Testis (tissue), 3 donors: Measurements from ENCODE around the gene SYTL1. TPM values are rescaled to one million over a fixed set of nuclear protein-coding genes. Genes with fewer than 3 reads are reported as not detected.

Source experiments
- DNase-seq: peaks from one replicate; pipeline ENCODE4 v3.0.0-alpha.2; 2019
- H3K27ac ChIP-seq, 2 donors: fragments of 200-600 bp; sonication (generic); one replicate each; pipeline ENCODE4 v1.5.1; 2019
- H3K27me3 ChIP-seq: fragments of 200-600 bp; sonication (generic); one replicate; pipeline ENCODE4 v1.5.1; 2019
- H3K36me3 ChIP-seq: fragments of 200-600 bp; sonication (generic); one replicate; pipeline ENCODE4 v1.5.1; 2017; ENCODE audit warnings: low read depth; ENCODE audit errors: missing control alignments
- H3K4me1 ChIP-seq: fragments of 200-600 bp; sonication (generic); one replicate; pipeline ENCODE4 v1.5.1; 2019
- H3K4me3 ChIP-seq, 2 donors: fragments of 200-600 bp; sonication (generic); one replicate each; pipeline ENCODE4 v1.5.1; 2017 to 2019
- H3K9me3 ChIP-seq: fragments of 200-600 bp; sonication (generic); one replicate; pipeline ENCODE4 v1.5.1; 2017
- CTCF ChIP-seq, 3 experiments: fragments of 450-650 bp in 2 of 3; fragments of 200-600 bp in 1 of 3; sonication (generic) in 1 of 3; IDR thresholded peaks; one replicate each; pipeline ENCODE4 v1.5.1; 2016 to 2019; ENCODE audit warnings: antibody characterized with exemption in 3 of 3, mild to moderate bottlenecking in 2 of 3, moderate library complexity in 1 of 3
- POLR2A ChIP-seq: fragments of 450-650 bp; IDR thresholded peaks from one replicate; pipeline ENCODE4 v1.6.1; 2017; ENCODE audit warnings: antibody characterized with exemption, mild to moderate bottlenecking, moderate library complexity
- WGBS, 2 donors: methylation state at CpG; one replicate each; pipeline ENCODE4 v1.1.5; 2018; 5-methylcytosine and 5-hydroxymethylcytosine counted together
- intact Hi-C: fragments of 100-400 bp; cut with DNase I; formaldehyde crosslinking; loops from one replicate; pipeline ENCODE4 v1.15.1; 2023; ENCODE audit warnings: low total_unique reads
- polyA plus RNA-seq: library from polyadenylated mRNA; stranded (reverse); fragments of 350-450 nt; fragmentation: Illumina TruSeq; extraction: RNeasy Lipid Tissue Mini Kit (QIAGEN cat#74804); gene quantifications from one replicate; pipeline ENCODE4 v1.2.3, GENCODE V29; 2014; ENCODE audit warnings: low read depth, low replicate concordance; ENCODE audit not compliant: insufficient read depth
- small RNA-seq, 2 donors: library from RNA; depleted of rRNA; stranded (forward); fragments of <200 nt; gene quantifications; one replicate each; pipeline ENCODE3, GENCODE V24; 2016
- total RNA-seq, 2 donors: library from RNA; depleted of rRNA; stranded (reverse); fragments of >200 nt; gene quantifications; one replicate each; pipeline ENCODE4 v1.2.3, GENCODE V29; 2016

SYTL1 gene
- total and polyA plus RNA-seq, 3 donors from 2014 or later, result 2.3 to 6.0 (median 5.4) TPM

GRCh38 chr1:27400082-27400962, 58.5 kb downstream of the SYTL1 start:
- H3K36me3 ChIP-seq, result no peaks in the 10 kb centered on the region
- H3K9me3 ChIP-seq, result no peaks in the 10 kb centered on the region
- no peak overlapping the region for H3K4me3 ChIP-seq
- TF ChIP-seq POLR2A, result no peak
- TF ChIP-seq CTCF (IDR thresholded peaks at IDR 0.05), result no peak
- peaks cover 23% of the 10 kb centered on the region for H3K4me1 ChIP-seq
- intact Hi-C loops, result no loop called here
- DNase-seq, result no peak
- no peaks in the 10 kb centered on the region for H3K27me3 ChIP-seq
- H3K27ac ChIP-seq, result no peak overlapping the region
- WGBS, 2 donors, result 49 to 64% methylated on average over 12 to 13 of the region's 13 CpGs

DNA sequence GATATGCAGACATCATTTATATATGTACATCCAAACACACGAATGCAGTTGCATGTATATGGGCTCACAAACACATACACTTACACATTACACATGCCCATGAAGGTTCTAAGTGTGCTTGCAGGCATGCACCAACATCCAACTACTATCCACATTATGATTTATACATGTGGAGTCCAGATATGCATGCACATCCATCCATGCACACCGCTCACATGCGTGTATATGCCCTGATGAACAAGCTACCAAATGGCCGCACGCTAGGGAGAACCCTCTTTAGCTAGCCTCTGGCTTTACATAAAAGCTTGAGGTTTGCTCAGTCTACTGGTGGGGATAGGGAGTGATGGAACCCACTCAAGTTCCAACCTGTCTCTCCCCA, 59.1 kb downstream of the SYTL1 start:
- TF ChIP-seq POLR2A, result no peak
- no peak for TF ChIP-seq CTCF (IDR thresholded peaks at IDR 0.05)
- no peak overlapping the region for H3K27ac ChIP-seq
- no peak overlapping the region for H3K4me3 ChIP-seq
- DNase-seq, result no peak
- WGBS, 2 donors, result 86 to 88% methylated on average over 2 to 5 of the region's 5 CpGs
- peaks cover 22% of the 10 kb centered on the region for H3K4me1 ChIP-seq
- intact Hi-C loops, result no loop called here
- H3K27me3 ChIP-seq, result no peaks in the 10 kb centered on the region
- H3K36me3 ChIP-seq, result no peaks in the 10 kb centered on the region
- H3K9me3 ChIP-seq, result no peaks in the 10 kb centered on the region

- intact Hi-C loops, result no loop called here
- H3K4me3 ChIP-seq, result no peak overlapping the region
- TF ChIP-seq CTCF (IDR thresholded peaks at IDR 0.05) (peak; percentile 9 to 72 (median 47)), POLR2A (no peak)
Measured at GRCh38 chr1:27402349-27402754, 60.5 kb downstream of the SYTL1 start.

DNA sequence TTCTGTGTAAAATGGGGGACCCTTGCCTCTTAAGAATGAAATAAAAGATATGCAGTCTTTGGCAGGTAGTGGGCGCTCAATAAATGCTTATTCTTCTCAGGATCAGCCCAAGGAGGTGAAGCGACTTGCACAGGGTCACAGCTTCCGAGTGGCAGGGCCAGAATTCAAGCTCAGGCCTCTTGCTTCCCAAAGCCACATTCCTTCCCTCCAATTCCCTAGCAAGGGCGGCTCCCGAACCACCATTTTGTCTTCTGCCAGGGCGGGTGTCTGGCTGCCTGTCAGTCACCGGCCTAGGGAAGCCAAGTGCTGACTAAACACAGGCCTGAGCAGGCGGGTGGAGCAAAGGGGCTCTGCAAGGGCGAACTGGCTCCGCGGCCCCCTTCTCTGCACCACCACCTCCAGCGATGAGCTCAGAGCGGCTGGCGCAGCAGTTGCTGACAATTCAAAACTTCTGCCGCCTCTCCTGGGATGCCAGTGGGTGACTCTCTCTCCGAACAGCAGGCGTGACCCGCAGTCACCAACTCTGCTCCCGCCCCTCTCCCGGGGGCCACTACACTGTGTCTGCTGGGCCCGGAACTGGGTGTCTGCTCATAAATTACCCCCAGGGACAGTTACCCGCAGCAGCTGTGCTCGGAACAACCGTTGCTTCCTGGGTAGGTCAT, 61.4 kb downstream of the SYTL1 start:
- DNase-seq, result peak; percentile 56
- H3K27ac ChIP-seq, result peak overlapping the region in 1 of 2 donors; percentile 64
- no peaks in the 10 kb centered on the region for H3K36me3 ChIP-seq
- no peaks in the 10 kb centered on the region for H3K9me3 ChIP-seq
- H3K4me1 ChIP-seq, result peaks cover 31% of the 10 kb centered on the region
- H3K27me3 ChIP-seq, result no peaks in the 10 kb centered on the region
- WGBS, 2 donors, result 51 to 55% methylated on average over 11 to 24 of the region's 24 CpGs
- intact Hi-C loops, result no loop called here
- H3K4me3 ChIP-seq, result no peak overlapping the region
- TF ChIP-seq CTCF (IDR thresholded peaks at IDR 0.05), result peak in 1 of 3 experiments; percentile 16
- TF ChIP-seq POLR2A, result no peak

More at GRCh38 chr1:27402349-27402754, 60.5 kb downstream of the SYTL1 start:
- no peaks in the 10 kb centered on the region for H3K36me3 ChIP-seq
- 25 to 28% methylated on average over 7 to 8 of the region's 8 CpGs for WGBS, 2 donors
- no peaks in the 10 kb centered on the region for H3K9me3 ChIP-seq
- peak; percentile 87 for DNase-seq
- peaks cover 31% of the 10 kb centered on the region for H3K4me1 ChIP-seq
- peak overlapping the region in 1 of 2 donors; percentile 64 for H3K27ac ChIP-seq
- H3K27me3 ChIP-seq, result no peaks in the 10 kb centered on the region

Small RNA genes lying within 50 kb of the gene (small RNA-seq; reads per million reads assigned to genes)
- gene RNU6-48P, result 0 reads per million in 2 donors

Other genes with a start within 250 kb of the SYTL1 start
- 10 to 100 TPM; 16.8 to 26.4 TPM for gene SLC9A1, start 186.9 kb upstream of the SYTL1 start, total RNA-seq
- gene SLC9A1, start 186.9 kb upstream of the SYTL1 start, polyA plus RNA-seq, result 33.5 TPM
- gene WDTC1, start 107.4 kb upstream of the SYTL1 start, total RNA-seq, result 10 to 100 TPM; 61.4 to 69.5 TPM
- gene WDTC1, start 107.4 kb upstream of the SYTL1 start, polyA plus RNA-seq, result 142 TPM
- 10 to 100 TPM; 41.4 to 67.5 TPM for gene TMEM222, start 19.9 kb upstream of the SYTL1 start, total RNA-seq
- 81.6 TPM for gene TMEM222, start 19.9 kb upstream of the SYTL1 start, polyA plus RNA-seq
- 10 to 100 TPM; 18.8 to 31.7 TPM for gene MAP3K6, start 24.9 kb downstream of the SYTL1 start, total RNA-seq
- gene MAP3K6, start 24.9 kb downstream of the SYTL1 start, polyA plus RNA-seq, result 18.4 TPM
- 1 to 10 TPM; 3.6 to 6.9 TPM for gene FCN3, start 32.8 kb downstream of the SYTL1 start, total RNA-seq
- gene FCN3, start 32.8 kb downstream of the SYTL1 start, polyA plus RNA-seq, result 0.54 TPM
- gene CD164L2, start 41.3 kb downstream of the SYTL1 start, total RNA-seq, result 1 to 10 TPM in 1 of 2 donors, under 1 TPM in 1; 0.24 to 1.5 TPM
- 0.76 TPM for gene CD164L2, start 41.3 kb downstream of the SYTL1 start, polyA plus RNA-seq
- gene GPR3, start 50.6 kb downstream of the SYTL1 start, total RNA-seq, result under 1 TPM; 0.12 to 0.47 TPM
- gene GPR3, start 50.6 kb downstream of the SYTL1 start, polyA plus RNA-seq, result 0.20 TPM
- 10 to 100 TPM; 57.8 to 58.0 TPM for gene WASF2, start 148.1 kb downstream of the SYTL1 start, total RNA-seq
- 128 TPM for gene WASF2, start 148.1 kb downstream of the SYTL1 start, polyA plus RNA-seq